Measurements from ENCODE around the gene RBL1.

GRCh38 chr20:37128803-37129202 is 33.0 kb upstream of the RBL1 start:
- TF ChIP-seq EZH2 (IDR thresholded peaks at IDR 0.05; ENCODE audit: borderline replicate concordance, insufficient read depth, low read length, poor library complexity, severe bottlenecking): no peak
- TF ChIP-seq, protein P1, sequence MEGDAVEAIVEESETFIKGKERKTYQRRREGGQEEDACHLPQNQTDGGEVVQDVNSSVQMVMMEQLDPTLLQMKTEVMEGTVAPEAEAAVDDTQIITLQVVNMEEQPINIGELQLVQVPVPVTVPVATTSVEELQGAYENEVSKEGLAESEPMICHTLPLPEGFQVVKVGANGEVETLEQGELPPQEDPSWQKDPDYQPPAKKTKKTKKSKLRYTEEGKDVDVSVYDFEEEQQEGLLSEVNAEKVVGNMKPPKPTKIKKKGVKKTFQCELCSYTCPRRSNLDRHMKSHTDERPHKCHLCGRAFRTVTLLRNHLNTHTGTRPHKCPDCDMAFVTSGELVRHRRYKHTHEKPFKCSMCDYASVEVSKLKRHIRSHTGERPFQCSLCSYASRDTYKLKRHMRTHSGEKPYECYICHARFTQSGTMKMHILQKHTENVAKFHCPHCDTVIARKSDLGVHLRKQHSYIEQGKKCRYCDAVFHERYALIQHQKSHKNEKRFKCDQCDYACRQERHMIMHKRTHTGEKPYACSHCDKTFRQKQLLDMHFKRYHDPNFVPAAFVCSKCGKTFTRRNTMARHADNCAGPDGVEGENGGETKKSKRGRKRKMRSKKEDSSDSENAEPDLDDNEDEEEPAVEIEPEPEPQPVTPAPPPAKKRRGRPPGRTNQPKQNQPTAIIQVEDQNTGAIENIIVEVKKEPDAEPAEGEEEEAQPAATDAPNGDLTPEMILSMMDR (IDR thresholded peaks at IDR 0.05; ENCODE audit: poor library complexity, severe bottlenecking): no peak
- no peak for TF ChIP-seq TAF1 (IDR thresholded peaks at IDR 0.05; ENCODE audit: low read depth)
- TF ChIP-seq POLR2AphosphoS5 (IDR thresholded peaks at IDR 0.05): no peak

Measured in neural cell (in vitro differentiated cells).